Measurements from ENCODE around the gene LHFPL6.

DNA sequence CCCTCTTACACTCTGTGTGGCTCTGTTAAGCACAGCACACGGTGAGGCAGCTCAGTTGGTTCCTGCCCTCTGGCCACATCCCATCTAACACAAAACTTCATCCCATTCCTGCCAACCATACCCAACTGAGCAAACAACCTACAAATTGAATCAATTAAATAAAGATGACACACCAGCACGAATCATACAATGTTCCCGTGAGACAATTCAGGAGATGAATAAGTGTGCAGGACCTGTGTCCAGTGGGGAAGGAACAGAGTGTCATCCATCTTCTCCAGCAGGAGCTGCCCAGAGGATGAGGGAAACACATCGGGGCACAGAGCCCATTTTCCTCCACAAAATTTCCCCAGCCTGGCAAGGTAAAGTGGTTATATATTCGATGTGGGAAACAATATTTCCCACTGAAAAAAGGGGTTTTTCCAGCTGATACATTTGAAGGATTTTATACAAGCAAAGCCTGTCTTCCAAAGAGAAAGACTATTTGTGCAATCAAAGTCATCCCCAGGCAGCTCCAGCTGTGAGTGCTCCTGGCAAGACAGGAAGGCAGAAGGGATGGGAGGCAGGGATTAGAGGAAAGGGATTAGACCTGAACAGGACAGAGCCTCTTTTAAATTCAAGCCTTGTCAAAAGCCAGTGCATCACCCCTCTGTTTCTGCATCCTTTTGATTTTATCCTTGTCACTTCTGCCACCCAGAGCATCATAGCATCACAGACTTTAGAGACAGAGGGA, 240.2 kb downstream of the LHFPL6 start:
- TF ChIP-seq, protein P1, sequence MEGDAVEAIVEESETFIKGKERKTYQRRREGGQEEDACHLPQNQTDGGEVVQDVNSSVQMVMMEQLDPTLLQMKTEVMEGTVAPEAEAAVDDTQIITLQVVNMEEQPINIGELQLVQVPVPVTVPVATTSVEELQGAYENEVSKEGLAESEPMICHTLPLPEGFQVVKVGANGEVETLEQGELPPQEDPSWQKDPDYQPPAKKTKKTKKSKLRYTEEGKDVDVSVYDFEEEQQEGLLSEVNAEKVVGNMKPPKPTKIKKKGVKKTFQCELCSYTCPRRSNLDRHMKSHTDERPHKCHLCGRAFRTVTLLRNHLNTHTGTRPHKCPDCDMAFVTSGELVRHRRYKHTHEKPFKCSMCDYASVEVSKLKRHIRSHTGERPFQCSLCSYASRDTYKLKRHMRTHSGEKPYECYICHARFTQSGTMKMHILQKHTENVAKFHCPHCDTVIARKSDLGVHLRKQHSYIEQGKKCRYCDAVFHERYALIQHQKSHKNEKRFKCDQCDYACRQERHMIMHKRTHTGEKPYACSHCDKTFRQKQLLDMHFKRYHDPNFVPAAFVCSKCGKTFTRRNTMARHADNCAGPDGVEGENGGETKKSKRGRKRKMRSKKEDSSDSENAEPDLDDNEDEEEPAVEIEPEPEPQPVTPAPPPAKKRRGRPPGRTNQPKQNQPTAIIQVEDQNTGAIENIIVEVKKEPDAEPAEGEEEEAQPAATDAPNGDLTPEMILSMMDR (IDR thresholded peaks at IDR 0.05): no peak
- no peak for TF ChIP-seq POLR2A (IDR thresholded peaks at IDR 0.05)

All from esophagus squamous epithelium (tissue), 4 donors.